ENCODE measurements around the gene IFITM2.

- TF ChIP-seq CTCF (IDR thresholded peaks at IDR 0.05; ENCODE audit: low read depth, low read length) = no peak
- TF ChIP-seq EZH2phosphoT487 (IDR thresholded peaks at IDR 0.05; ENCODE audit: low read depth) = no peak
Measured at GRCh38 chr11:351411-351810, 43.8 kb downstream of the IFITM2 start.
